ENCODE results near the gene PAPPA2.

PAPPA2 gene

GRCh38 chr1:176850871-176851270 lies 387.9 kb downstream of the PAPPA2 start:
- no peak for DNase-seq (ENCODE audit: low read depth in 3 of 3, low spot score in 1 of 3)

- DNase-seq (ENCODE audit: low read depth in 3 of 3, low spot score in 1 of 3): no peak
Measured at GRCh38 chr1:176852124-176852523, 389.1 kb downstream of the PAPPA2 start.

- no peak for DNase-seq (ENCODE audit: low read depth in 3 of 3, low spot score in 1 of 3)
Measured at GRCh38 chr1:176853503-176853902, 390.5 kb downstream of the PAPPA2 start.

GRCh38 chr1:176854121-176854520 lies 391.1 kb downstream of the PAPPA2 start:
- no peak for DNase-seq (ENCODE audit: low read depth in 3 of 3, low spot score in 1 of 3)

- no peak for DNase-seq (ENCODE audit: low read depth in 3 of 3, low spot score in 1 of 3)
Measured at GRCh38 chr1:176854758-176855745, 392.1 kb downstream of the PAPPA2 start.

- DNase-seq (ENCODE audit: low read depth in 3 of 3, low spot score in 1 of 3): no peak
Measured at GRCh38 chr1:176857632-176858031, 394.7 kb downstream of the PAPPA2 start.

GRCh38 chr1:176858433-176858916 lies 395.5 kb downstream of the PAPPA2 start:
- no peak for DNase-seq (ENCODE audit: low read depth in 3 of 3, low spot score in 1 of 3)

GRCh38 chr1:176863613-176864012 lies 400.6 kb downstream of the PAPPA2 start:
- no peak for DNase-seq (ENCODE audit: low read depth in 3 of 3, low spot score in 1 of 3)

GRCh38 chr1:176864211-176864610 lies 401.2 kb downstream of the PAPPA2 start:
- no peak for DNase-seq (ENCODE audit: low read depth in 3 of 3, low spot score in 1 of 3)

GRCh38 chr1:176866011-176866714 lies 403.2 kb downstream of the PAPPA2 start:
- DNase-seq (ENCODE audit: low read depth in 3 of 3, low spot score in 1 of 3): no peak

GRCh38 chr1:176869577-176869976 lies 406.6 kb downstream of the PAPPA2 start:
- no peak for DNase-seq (ENCODE audit: low read depth in 3 of 3, low spot score in 1 of 3)

GRCh38 chr1:176876966-176877515 lies 414.1 kb downstream of the PAPPA2 start:
- DNase-seq (ENCODE audit: low read depth in 3 of 3, low spot score in 1 of 3): no peak

- DNase-seq (ENCODE audit: low read depth in 3 of 3, low spot score in 1 of 3): no peak
Measured at GRCh38 chr1:176877557-176877956, 414.6 kb downstream of the PAPPA2 start.

GRCh38 chr1:176878750-176879536 lies 416.0 kb downstream of the PAPPA2 start:
- no peak for DNase-seq (ENCODE audit: low read depth in 3 of 3, low spot score in 1 of 3)

GRCh38 chr1:176879784-176880620 lies 417.0 kb downstream of the PAPPA2 start:
- no peak for DNase-seq (ENCODE audit: low read depth in 3 of 3, low spot score in 1 of 3)

GRCh38 chr1:176880955-176881595 lies 418.1 kb downstream of the PAPPA2 start:
- peak in 1 of 3 donors; percentile 7 for DNase-seq (ENCODE audit: low read depth in 3 of 3, low spot score in 1 of 3)

- no peak for DNase-seq (ENCODE audit: low read depth in 3 of 3, low spot score in 1 of 3)
Measured at GRCh38 chr1:176884286-176884685, 421.3 kb downstream of the PAPPA2 start.

- DNase-seq (ENCODE audit: low read depth in 3 of 3, low spot score in 1 of 3): no peak
Measured at GRCh38 chr1:176884911-176885310, 421.9 kb downstream of the PAPPA2 start.

GRCh38 chr1:176885341-176885740 lies 422.4 kb downstream of the PAPPA2 start:
- DNase-seq (ENCODE audit: low read depth in 3 of 3, low spot score in 1 of 3): no peak
